ENCODE results near the gene KLF16.

The KLF16 gene

GRCh38 chr19:1866693-1867348 is 3.4 kb upstream of the KLF16 start:
- no peak for DNase-seq

- DNase-seq = no peak
Measured at GRCh38 chr19:1865172-1866010, 2.0 kb upstream of the KLF16 start.

- peak; percentile 79 to 92 (median 89) for DNase-seq
Measured at GRCh38 chr19:1864480-1865171, 1.2 kb upstream of the KLF16 start.

GRCh38 chr19:1863638-1864479 is 480 bp upstream of the KLF16 start:
- DNase-seq = peak; percentile 96 to 100 (median 98)

GRCh38 chr19:1862424-1863327 is 703 bp downstream of the KLF16 start:
- peak; percentile 41 to 86 (median 68) for DNase-seq

GRCh38 chr19:1862068-1862423 is 1.3 kb downstream of the KLF16 start:
- DNase-seq = peak in 1 of 3 donors; percentile 27

GRCh38 chr19:1861599-1862031 is 1.8 kb downstream of the KLF16 start:
- peak; percentile 46 to 58 (median 48) for DNase-seq

- no peak for DNase-seq
Measured at GRCh38 chr19:1860821-1861598, 2.4 kb downstream of the KLF16 start.

- peak; percentile 81 to 85 (median 83) for DNase-seq
Measured at GRCh38 chr19:1860042-1860775, 3.2 kb downstream of the KLF16 start.

- no peak for DNase-seq
Measured at GRCh38 chr19:1859331-1859781, 4.0 kb downstream of the KLF16 start.

GRCh38 chr19:1858412-1859081 is 4.8 kb downstream of the KLF16 start:
- no peak for DNase-seq

GRCh38 chr19:1857648-1858326 is 5.6 kb downstream of the KLF16 start:
- DNase-seq = peak; percentile 34 to 54 (median 42)

- DNase-seq = peak; percentile 93 to 94 (median 93)
Measured at GRCh38 chr19:1856698-1857603, 6.4 kb downstream of the KLF16 start.

GRCh38 chr19:1856345-1856697 is 7.1 kb downstream of the KLF16 start:
- no peak for DNase-seq

GRCh38 chr19:1855828-1856255 is 7.5 kb downstream of the KLF16 start:
- peak in 2 of 3 donors; percentile 27 to 33 for DNase-seq

- peak; percentile 94 to 98 (median 95) for DNase-seq
Measured at GRCh38 chr19:1855040-1855827, 8.1 kb downstream of the KLF16 start.
